B cell (primary cell): ENCODE results near the gene SLC39A13.

ENCODE experiments used
- CTCF ChIP-seq: fragments of 200-600 bp; IDR thresholded peaks from one replicate; pipeline ENCODE4 v1.8.0; 2022; ENCODE audit warnings: antibody characterized with exemption, mild to moderate bottlenecking
- EZH2 ChIP-seq: IDR thresholded peaks from 2 replicates; pipeline ENCODE4 v1.6.1; 2012; ENCODE audit warnings: borderline replicate concordance, low read depth, mild to moderate bottlenecking, moderate library complexity, low read length; ENCODE audit not compliant: insufficient read depth, poor library complexity, severe bottlenecking

- TF ChIP-seq EZH2 (no peak), CTCF (no peak)
Measured at GRCh38 chr11:47380078-47380477, 28.3 kb upstream of the SLC39A13 start.
